ENCODE measurements around the gene QKI. TPM values are rescaled to one million over a fixed set of nuclear protein-coding genes. Genes with fewer than 3 reads are reported as not detected.

The QKI gene
- total RNA-seq, 1 experiment from 2014 or later: 176 TPM

DNA sequence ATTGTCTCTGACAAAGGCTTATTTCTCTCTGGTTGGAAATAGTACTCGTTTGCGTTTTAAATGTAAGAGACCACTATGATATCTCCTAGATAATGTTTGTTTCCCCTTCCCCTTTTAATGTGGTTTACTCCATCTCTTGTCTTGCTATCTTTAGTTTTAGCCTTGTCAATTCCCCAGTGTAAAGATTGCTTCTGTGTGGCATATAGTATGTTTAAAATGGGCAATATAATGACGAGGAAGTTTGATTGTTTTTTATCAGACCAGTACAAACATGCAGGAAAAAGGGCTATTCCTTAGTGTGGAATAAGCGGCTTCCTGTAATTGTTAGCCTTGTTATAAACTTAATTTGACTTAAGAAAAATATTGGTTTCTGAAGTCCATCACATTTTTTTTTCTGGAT is 3.1 kb downstream of the QKI start:
- Histone ChIP-seq H3K79me1 (ENCODE audit: insufficient read depth, low read depth, low read length, poor library complexity, severe bottlenecking) (peaks cover 3% of the 10 kb centered on the region), H4K20me1 (ENCODE audit: control insufficient read depth, insufficient read depth, insufficient read length) (no peaks in the 10 kb centered on the region), H3K9ac (ENCODE audit: extremely low read depth, insufficient read length, low read length) (no peak overlapping the region), H4K5ac (ENCODE audit: insufficient read length, low read depth, low read length) (no peak overlapping the region), H2BK5ac (ENCODE audit: insufficient read length, low read length) (no peak overlapping the region), H3K4me2 (ENCODE audit: insufficient read depth, insufficient read length, low read length) (no peak overlapping the region), H2BK20ac (ENCODE audit: low read depth, low read length, poor library complexity, severe bottlenecking) (no peak overlapping the region), H3K14ac (ENCODE audit: insufficient read depth, low read length) (no peak overlapping the region), H2BK12ac (ENCODE audit: insufficient read length, low read depth, low read length) (no peak overlapping the region), H3T11ph (ENCODE audit: low read length) (no peak overlapping the region), H3K27me3 (ENCODE audit: insufficient read depth, low read length) (no peaks in the 10 kb centered on the region), H3K27ac (ENCODE audit: insufficient read length, low read depth, low read length) (no peak overlapping the region), H3K23me2 (ENCODE audit: insufficient read length, low read depth, low read length, poor library complexity, severe bottlenecking) (peaks cover 8% of the 10 kb centered on the region), H2BK15ac (ENCODE audit: low read depth, low read length) (no peak overlapping the region), H3K4me1 (ENCODE audit: insufficient read depth, low read length) (no peaks in the 10 kb centered on the region; the same call in 1 of the 2 replicates), H2AK5ac (ENCODE audit: insufficient read length, low read length) (no peak overlapping the region), H4K91ac (ENCODE audit: insufficient read length, low read depth, low read length) (no peak overlapping the region), H3K9me3 (ENCODE audit: control insufficient read depth, low read depth, low read length) (no peaks in the 10 kb centered on the region), H3K56ac (ENCODE audit: insufficient read length, low read depth, low read length) (no peak overlapping the region), H2AFZ (ENCODE audit: low read length) (no peak overlapping the region), H3K4ac (ENCODE audit: low read depth, low read length) (no peak overlapping the region), H2BK120ac (ENCODE audit: low read depth, low read length, poor library complexity, severe bottlenecking) (no peak overlapping the region), H3K79me2 (ENCODE audit: insufficient read depth, low read length) (peaks cover 32% of the 10 kb centered on the region), H4K8ac (replicated peaks; ENCODE audit: insufficient read length, low read depth, low read length) (no peak overlapping the region), H3K18ac (ENCODE audit: insufficient read length, low read depth, low read length) (no peak overlapping the region), H3K23ac (ENCODE audit: insufficient read length, low read depth, low read length) (no peak overlapping the region)
- H3K9me3 Mint-ChIP-seq: no peaks in the 10 kb centered on the region; a peak in 1 of 5 replicates
- H3K36me3 Mint-ChIP-seq (ENCODE audit: insufficient read depth in 1 of 3, low read depth in 3 of 3): peaks cover 2 to 7% (median 4%) of the 10 kb centered on the region in 3 experiments; a peak in 2 of 7 replicates
- H3K27me3 Mint-ChIP-seq (ENCODE audit: low read depth): no peaks in the 10 kb centered on the region
- peak overlapping the region; percentile 74 to 93 for H3K4me3 Mint-ChIP-seq
- TF ChIP-seq, protein P1, sequence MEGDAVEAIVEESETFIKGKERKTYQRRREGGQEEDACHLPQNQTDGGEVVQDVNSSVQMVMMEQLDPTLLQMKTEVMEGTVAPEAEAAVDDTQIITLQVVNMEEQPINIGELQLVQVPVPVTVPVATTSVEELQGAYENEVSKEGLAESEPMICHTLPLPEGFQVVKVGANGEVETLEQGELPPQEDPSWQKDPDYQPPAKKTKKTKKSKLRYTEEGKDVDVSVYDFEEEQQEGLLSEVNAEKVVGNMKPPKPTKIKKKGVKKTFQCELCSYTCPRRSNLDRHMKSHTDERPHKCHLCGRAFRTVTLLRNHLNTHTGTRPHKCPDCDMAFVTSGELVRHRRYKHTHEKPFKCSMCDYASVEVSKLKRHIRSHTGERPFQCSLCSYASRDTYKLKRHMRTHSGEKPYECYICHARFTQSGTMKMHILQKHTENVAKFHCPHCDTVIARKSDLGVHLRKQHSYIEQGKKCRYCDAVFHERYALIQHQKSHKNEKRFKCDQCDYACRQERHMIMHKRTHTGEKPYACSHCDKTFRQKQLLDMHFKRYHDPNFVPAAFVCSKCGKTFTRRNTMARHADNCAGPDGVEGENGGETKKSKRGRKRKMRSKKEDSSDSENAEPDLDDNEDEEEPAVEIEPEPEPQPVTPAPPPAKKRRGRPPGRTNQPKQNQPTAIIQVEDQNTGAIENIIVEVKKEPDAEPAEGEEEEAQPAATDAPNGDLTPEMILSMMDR (conservative IDR thresholded peaks at IDR 0.05): no peak
- H3K4me1 Mint-ChIP-seq: peaks cover 51 to 52% of the 10 kb centered on the region in 2 experiments
- DNase-seq: no peak
- no CpG with 5 or more reads among the region's 4 CpGs for WGBS (ENCODE audit: extremely low coverage, insufficient read length, low lambda C conversion rate)
- peak overlapping the region in 2 of 3 experiments; percentile 68 to 81; a peak in 3 of 7 replicates for H3K27ac Mint-ChIP-seq
